SU-DHL-6 (cell line): Measurements from ENCODE around the gene CTBP1.

Source experiments
- H2AFZ ChIP-seq: fragments of 200-600 bp; sonication (generic); 2 replicates; pipeline ENCODE4 v1.6.1; 2014; ENCODE audit warnings: low read depth, mild to moderate bottlenecking, moderate library complexity, mixed read lengths, antibody characterized with exemption, low read length; ENCODE audit not compliant: severe bottlenecking
- H3F3A ChIP-seq: fragments of 200-600 bp; shearing (Covaris generic); 2 replicates; pipeline ENCODE4 v1.6.0; 2016; ENCODE audit warnings: antibody characterized with exemption, mild to moderate bottlenecking; ENCODE audit not compliant: insufficient read depth
- H3K27ac ChIP-seq: fragments of 200-600 bp; sonication (generic); 2 replicates; pipeline ENCODE4 v1.5.1; 2016; ENCODE audit warnings: low read depth, mild to moderate bottlenecking, low read length, moderate library complexity, mixed read lengths
- H3K27me3 ChIP-seq: fragments of 200-600 bp; sonication (generic), shearing (Covaris generic); 2 replicates; pipeline ENCODE4 v1.6.0; 2014; ENCODE audit warnings: mild to moderate bottlenecking, low read length
- H3K36me3 ChIP-seq: fragments of 200-600 bp; sonication (generic); 2 replicates; pipeline ENCODE4 v1.6.1; 2014; ENCODE audit warnings: mild to moderate bottlenecking, low read length, mixed read lengths
- H3K4me2 ChIP-seq: fragments of 300-600, 200-600 bp; shearing (Covaris generic), sonication (generic); 2 replicates; pipeline ENCODE4 v1.6.0; 2014; ENCODE audit warnings: low read length, low read depth, mild to moderate bottlenecking; ENCODE audit not compliant: poor library complexity, severe bottlenecking
- H3K4me3 ChIP-seq: fragments of 200-600 bp; sonication (generic); 2 replicates; pipeline ENCODE4 v1.5.1; 2014; ENCODE audit warnings: antibody characterized with exemption, low read length, mild to moderate bottlenecking, mixed read lengths; ENCODE audit not compliant: insufficient read depth, poor library complexity, severe bottlenecking
- H3K79me2 ChIP-seq: fragments of 200-600 bp; sonication (generic); 2 replicates; pipeline ENCODE4 v1.6.1; 2014; ENCODE audit warnings: mild to moderate bottlenecking, low read length, moderate library complexity; ENCODE audit not compliant: insufficient read depth
- H3K9ac ChIP-seq: fragments of 200-600 bp; sonication (generic); 2 replicates; pipeline ENCODE4 v1.7.0; 2014; ENCODE audit warnings: mild to moderate bottlenecking, low read length
- H3K9me2 ChIP-seq: fragments of 200-600 bp; sonication (generic); replicated peaks from 2 replicates; pipeline ENCODE4 v1.6.1; 2014; ENCODE audit warnings: low read length; ENCODE audit not compliant: insufficient read depth
- H3K9me3 ChIP-seq: fragments of 200-600 bp; sonication (generic); 2 replicates; pipeline ENCODE4 v1.6.1; 2014; ENCODE audit warnings: low read length, mixed read lengths; ENCODE audit not compliant: insufficient read depth
- H4K20me1 ChIP-seq: fragments of 200-600 bp; sonication (generic); 2 replicates; pipeline ENCODE4 v1.6.1; 2014; ENCODE audit warnings: low read depth, mild to moderate bottlenecking, antibody characterized with exemption, low read length, moderate library complexity, mixed read lengths
- CTCF ChIP-seq: fragments of 200-600 bp; sonication (generic); IDR thresholded peaks from one replicate; pipeline ENCODE4 v1.5.1; 2017; ENCODE audit warnings: antibody characterized with exemption, mild to moderate bottlenecking, low read length, moderate library complexity; ENCODE audit not compliant: insufficient read depth, poor library complexity, severe bottlenecking
- EZH2phosphoT487 ChIP-seq: fragments of 200-600 bp; sonication (generic), shearing (Covaris generic); conservative IDR thresholded peaks from 2 replicates; pipeline ENCODE4 v1.6.1; 2018; ENCODE audit warnings: mild to moderate bottlenecking, antibody characterized with exemption, low read length, moderate library complexity, mixed read lengths

The CTBP1 gene

GRCh38 chr4:1172228-1172851, 76.6 kb downstream of the CTBP1 start, which contains the start of gene SPON2:
SPON2 (minus strand) TSS chr4:1172583.
- Histone ChIP-seq H3K36me3 (no peaks in the 10 kb centered on the region), H3K79me2 (no peaks in the 10 kb centered on the region), H3K4me2 (no peak within 1 kb of the TSS), H4K20me1 (no peaks in the 10 kb centered on the region), H3F3A (no peaks in the 10 kb centered on the region), H3K4me3 (no peak within 1 kb of the TSS), H3K9me2 (no peaks in the 10 kb centered on the region), H2AFZ (no peak within 1 kb of the TSS), H3K27me3 (no peaks in the 10 kb centered on the region), H3K27ac (no peak within 1 kb of the TSS), H3K9me3 (no peaks in the 10 kb centered on the region), H3K9ac (no peak within 1 kb of the TSS)
- no peak for TF ChIP-seq CTCF
- TF ChIP-seq EZH2phosphoT487, result no peak

GRCh38 chr4:1171311-1172227, 77.4 kb downstream of the CTBP1 start:
- Histone ChIP-seq H3K9me2 (no peaks in the 10 kb centered on the region), H3K36me3 (no peaks in the 10 kb centered on the region), H4K20me1 (no peaks in the 10 kb centered on the region), H2AFZ (no peak overlapping the region), H3K79me2 (no peaks in the 10 kb centered on the region), H3F3A (no peaks in the 10 kb centered on the region), H3K9me3 (no peaks in the 10 kb centered on the region), H3K9ac (no peak overlapping the region), H3K27me3 (no peaks in the 10 kb centered on the region), H3K4me2 (no peak overlapping the region), H3K27ac (no peak overlapping the region), H3K4me3 (no peak overlapping the region)
- TF ChIP-seq EZH2phosphoT487, result no peak
- no peak for TF ChIP-seq CTCF

DNA sequence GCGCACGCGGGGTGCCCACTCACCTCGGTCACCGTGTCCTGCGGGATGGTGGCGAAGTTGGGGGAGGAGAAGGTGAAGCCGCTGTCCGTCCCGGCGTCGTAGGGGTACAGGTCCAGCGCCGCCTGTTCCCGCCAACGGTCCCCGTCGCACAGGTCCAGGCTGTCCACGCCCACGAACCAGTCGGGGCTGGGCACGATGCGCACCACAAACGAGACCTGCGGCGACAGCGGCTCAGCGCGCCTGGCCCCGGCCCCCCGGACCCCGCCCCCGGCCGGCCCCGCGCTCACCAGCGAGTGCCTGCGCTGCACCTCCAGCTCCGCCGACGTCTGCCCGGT, 78.0 kb downstream of the CTBP1 start:
- H3K27ac ChIP-seq, result no peak overlapping the region
- no peaks in the 10 kb centered on the region for H3K9me2 ChIP-seq
- no peak overlapping the region for H2AFZ ChIP-seq
- H3F3A ChIP-seq, result no peaks in the 10 kb centered on the region
- H3K79me2 ChIP-seq, result no peaks in the 10 kb centered on the region
- no peaks in the 10 kb centered on the region for H3K9me3 ChIP-seq
- H3K36me3 ChIP-seq, result no peaks in the 10 kb centered on the region
- H3K4me2 ChIP-seq, result no peak overlapping the region
- H4K20me1 ChIP-seq, result no peaks in the 10 kb centered on the region
- H3K9ac ChIP-seq, result no peak overlapping the region
- no peak for TF ChIP-seq CTCF
- TF ChIP-seq EZH2phosphoT487, result no peak
- H3K4me3 ChIP-seq, result no peak overlapping the region
- H3K27me3 ChIP-seq, result no peaks in the 10 kb centered on the region
